Keratinocyte (primary cell): ENCODE results near the gene MME. TPM values are rescaled to one million over a fixed set of nuclear protein-coding genes. Genes with fewer than 3 reads are reported as not detected.

ENCODE experiments used
- DNase-seq: peaks from one replicate; pipeline ENCODE4 v3.0.0-alpha.2; 2011; ENCODE audit warnings: low read depth, missing footprints, low spot score
- FAIRE-seq: peaks from 2 replicates; lab custom pipeline; 2011; peaks lifted over from hg19 to GRCh38; lab: Jason Lieb, UNC
- H2AFZ ChIP-seq: 2 replicates; pipeline ENCODE4 v1.6.0; 2012; ENCODE audit warnings: low read length, control low read depth, inconsistent platforms; ENCODE audit not compliant: control insufficient read depth
- H3K27ac ChIP-seq: 2 replicates; pipeline ENCODE4 v1.5.1; 2011; ENCODE audit warnings: low read length; ENCODE audit not compliant: control insufficient read depth, insufficient read depth
- H3K27me3 ChIP-seq: 3 replicates; pipeline ENCODE4 v1.6.0; 2011; ENCODE audit warnings: low read length; ENCODE audit not compliant: control insufficient read depth, insufficient read depth; ENCODE audit errors: extremely low read depth
- H3K36me3 ChIP-seq, 2 experiments: 2 replicates in 1 of 2; 3 replicates in 1 of 2; pipeline ENCODE4 v1.5.1; 2011; ENCODE audit warnings: low read length in 2 of 2, mild to moderate bottlenecking in 1 of 2; ENCODE audit not compliant: control insufficient read depth in 2 of 2, insufficient read depth in 2 of 2; ENCODE audit errors: extremely low read depth in 1 of 2
- H3K4me1 ChIP-seq: 3 replicates; pipeline ENCODE4 v1.5.1; 2011; ENCODE audit warnings: low read length; ENCODE audit not compliant: control insufficient read depth, insufficient read depth; ENCODE audit errors: extremely low read depth
- H3K4me2 ChIP-seq: 3 replicates; pipeline ENCODE4 v1.6.0; 2011; ENCODE audit warnings: low read depth, low read length; ENCODE audit not compliant: control insufficient read depth, insufficient read depth; ENCODE audit errors: extremely low read depth
- H3K4me3 ChIP-seq, 3 experiments: fragments of 200-600 bp in 1 of 3; sonication (generic) in 1 of 3; 2 replicates in 2 of 3; 3 replicates in 1 of 3; pipeline ENCODE4 v1.5.1; 2011 to 2016; ENCODE audit warnings: low read length in 3 of 3, mild to moderate bottlenecking in 3 of 3, control low read depth in 2 of 3, inconsistent platforms in 1 of 3, low read depth in 1 of 3, mixed read lengths in 1 of 3, mixed run types in 1 of 3, moderate library complexity in 1 of 3; ENCODE audit not compliant: control insufficient read depth in 2 of 3, insufficient read depth in 2 of 3; ENCODE audit errors: extremely low read depth in 1 of 3
- H3K79me2 ChIP-seq: 2 replicates; pipeline ENCODE4 v1.6.0; 2012; ENCODE audit warnings: low read length; ENCODE audit not compliant: control insufficient read depth, insufficient read depth
- H3K9ac ChIP-seq: 3 replicates; pipeline ENCODE4 v1.6.0; 2011; ENCODE audit warnings: low read length; ENCODE audit not compliant: control insufficient read depth, insufficient read depth; ENCODE audit errors: extremely low read depth
- H3K9me1 ChIP-seq: 3 replicates; pipeline ENCODE4 v1.6.0; 2011; ENCODE audit warnings: low read length; ENCODE audit not compliant: control insufficient read depth, insufficient read depth; ENCODE audit errors: extremely low read depth
- H3K9me3 ChIP-seq: 2 replicates; pipeline ENCODE4 v1.5.1; 2012; ENCODE audit warnings: low read depth, low read length; ENCODE audit not compliant: control insufficient read depth
- H4K20me1 ChIP-seq: 3 replicates; pipeline ENCODE4 v1.6.0; 2011; ENCODE audit warnings: low read length; ENCODE audit not compliant: control insufficient read depth, insufficient read depth; ENCODE audit errors: extremely low read depth
- CTCF ChIP-seq, 3 experiments: IDR thresholded peaks in 1 of 3; conservative IDR thresholded peaks in 1 of 3; optimal IDR thresholded peaks in 1 of 3; 2 replicates in 2 of 3; 3 replicates in 1 of 3; pipeline versions ENCODE3 to v1.5.1; 2011; ENCODE audit warnings: low read length in 3 of 3, mild to moderate bottlenecking in 3 of 3, moderate library complexity in 2 of 3, control low read depth in 1 of 3, inconsistent platforms in 1 of 3; ENCODE audit not compliant: insufficient read depth in 2 of 3; ENCODE audit errors: extremely low read depth in 1 of 3
- EZH2 ChIP-seq: IDR thresholded peaks from one replicate; pipeline ENCODE4 v1.6.1; 2012; ENCODE audit warnings: inconsistent platforms, mild to moderate bottlenecking, low read length, moderate library complexity
- dilution Hi-C: fragments of 300-500 bp; cut with MboI; formaldehyde crosslinking; loops from one replicate; pipeline ENCODE4 v1.7.0; 2020; ENCODE audit warnings: low sequenced_read_pairs; ENCODE audit not compliant: extremely low pct_ligation_motif_present
- polyA plus RNA-seq, 5 experiments: library from polyadenylated mRNA; depleted of rRNA in 3 of 5; stranded (reverse) in 3 of 5; stranded (forward) in 1 of 5; unstranded in 1 of 5; fragments of >200 nt; gene quantifications; 1 replicate in 1 of 5; 2 replicates in 3 of 5; 3 replicates in 1 of 5; pipeline versions ENCODE4 v1.2.1 to v1.2.3, GENCODE V29; 2011 to 2012; ENCODE audit warnings: missing spikeins in 2 of 5, low read depth in 1 of 5, low replicate concordance in 1 of 5

MME gene
- polyA plus RNA-seq, 1 donor (not counting 4 experiments of a cell fraction or from before 2014, with no cell fraction given) = 2.0 TPM

- Histone ChIP-seq H3K27ac (no peak overlapping the region), H3K27me3 (no peaks in the 10 kb centered on the region), H3K4me2 (no peak overlapping the region), H3K79me2 (no peaks in the 10 kb centered on the region), H2AFZ (no peak overlapping the region), H3K9me1 (no peaks in the 10 kb centered on the region), H3K4me1 (no peaks in the 10 kb centered on the region), H3K9me3 (no peaks in the 10 kb centered on the region), H3K36me3 (no peaks in the 10 kb centered on the region), H3K4me3 (no peak overlapping the region), H3K9ac (no peak overlapping the region), H4K20me1 (no peaks in the 10 kb centered on the region)
- FAIRE-seq (no peak), DNase-seq (no peak)
- TF ChIP-seq CTCF (optimal IDR thresholded peaks at IDR 0.05 in 1 of 3, IDR thresholded peaks at IDR 0.05 in 1 of 3, conservative IDR thresholded peaks at IDR 0.05 in 1 of 3; ENCODE audit: extremely low read depth in 1 of 3, insufficient read depth in 2 of 3, low read length in 3 of 3) = no peak
- TF ChIP-seq EZH2 = no peak
- dilution Hi-C loops = no loop called here
Observed at GRCh38 chr3:155178810-155179436, 98.8 kb downstream of the MME start.

GRCh38 chr3:155179437-155179827 lies 99.3 kb downstream of the MME start:
- TF ChIP-seq CTCF (optimal IDR thresholded peaks at IDR 0.05 in 1 of 3, IDR thresholded peaks at IDR 0.05 in 1 of 3, conservative IDR thresholded peaks at IDR 0.05 in 1 of 3; ENCODE audit: extremely low read depth in 1 of 3, insufficient read depth in 2 of 3, low read length in 3 of 3) (no peak), EZH2 (no peak)
- Histone ChIP-seq H3K4me1 (no peaks in the 10 kb centered on the region), H3K27me3 (no peaks in the 10 kb centered on the region), H4K20me1 (no peaks in the 10 kb centered on the region), H3K27ac (no peak overlapping the region), H3K9ac (no peak overlapping the region), H3K4me3 (no peak overlapping the region), H3K9me3 (no peaks in the 10 kb centered on the region), H2AFZ (no peak overlapping the region), H3K4me2 (no peak overlapping the region), H3K36me3 (no peaks in the 10 kb centered on the region), H3K9me1 (no peaks in the 10 kb centered on the region), H3K79me2 (no peaks in the 10 kb centered on the region)
- no peak for FAIRE-seq
- DNase-seq = no peak
- dilution Hi-C loops = no loop called here
